Hepatocyte (in vitro differentiated cells): ENCODE measurements around the gene LHFPL4.

Source experiments
- CTCF ChIP-seq: fragments of 200-600 bp; sonication (generic); IDR thresholded peaks from 2 replicates; pipeline ENCODE4 v1.5.1; 2016; ENCODE audit warnings: antibody characterized with exemption, mild to moderate bottlenecking; ENCODE audit not compliant: poor library complexity
- EZH2 ChIP-seq: fragments of 200-600 bp; sonication (generic); IDR thresholded peaks from 2 replicates; pipeline ENCODE4 v1.6.1; 2016; ENCODE audit warnings: antibody characterized with exemption, mild to moderate bottlenecking, borderline replicate concordance
- EZH2phosphoT487 ChIP-seq: fragments of 200-600 bp; sonication (generic); IDR thresholded peaks from one replicate; pipeline ENCODE4 v1.6.1; 2018; ENCODE audit warnings: antibody characterized with exemption, mild to moderate bottlenecking, low read depth, moderate library complexity; ENCODE audit not compliant: unreplicated experiment, severe bottlenecking

- TF ChIP-seq CTCF (peak; percentile 62), EZH2 (peak; percentile 90), EZH2phosphoT487 (no peak)
Observed at GRCh38 chr3:9500108-9501050, 53.2 kb downstream of the LHFPL4 start.
